Glutamatergic neuron (in vitro differentiated cells): Measurements from ENCODE around the gene PEPD. TPM values are rescaled to one million over a fixed set of nuclear protein-coding genes. Genes with fewer than 3 reads are reported as not detected.
A peak's percentile ranks its signal among the peaks of the same experiment; 100 is the strongest.
"Not testable (repeated sequence)": the region's sequence is repeated elsewhere in the genome, so short reads cannot be mapped to it uniquely, and the experiment has no call there.

Experiments
- DNase-seq: peaks from one replicate; pipeline ENCODE4 v3.0.0; 2022
- H3K27ac Mint-ChIP-seq: one replicate; pipeline ENCODE4 v1.8.0; 2020; ENCODE audit warnings: mild to moderate bottlenecking, mixed read lengths, inconsistent platforms; ENCODE audit not compliant: unreplicated experiment
- H3K27me3 Mint-ChIP-seq: one replicate; pipeline ENCODE4 v1.8.0; 2020; ENCODE audit warnings: mild to moderate bottlenecking, moderate library complexity, mixed read lengths, inconsistent platforms; ENCODE audit not compliant: unreplicated experiment
- H3K36me3 Mint-ChIP-seq: one replicate; pipeline ENCODE4 v1.8.0; 2020; ENCODE audit warnings: mild to moderate bottlenecking, mixed read lengths, inconsistent platforms; ENCODE audit not compliant: unreplicated experiment
- H3K4me1 Mint-ChIP-seq: one replicate; pipeline ENCODE4 v1.8.0; 2020; ENCODE audit warnings: mild to moderate bottlenecking, low read depth, mixed read lengths, inconsistent platforms; ENCODE audit not compliant: unreplicated experiment
- H3K4me3 Mint-ChIP-seq: one replicate; pipeline ENCODE4 v1.8.0; 2020; ENCODE audit warnings: mild to moderate bottlenecking, mixed read lengths, inconsistent platforms; ENCODE audit not compliant: unreplicated experiment
- H3K9me3 Mint-ChIP-seq: one replicate; pipeline ENCODE4 v1.8.0; 2020; ENCODE audit warnings: mild to moderate bottlenecking, moderate library complexity, mixed read lengths, inconsistent platforms; ENCODE audit not compliant: unreplicated experiment
- CTCF ChIP-seq: fragments of 200-600 bp; sonication (generic); IDR thresholded peaks from one replicate; pipeline ENCODE4 v1.5.0; 2021; ENCODE audit not compliant: partially characterized antibody, unreplicated experiment
- total RNA-seq: library from RNA; stranded (reverse); fragmentation: NEBNext Ultra II Directional; extraction: Animal tissue kit (Norgen Biotek cat#: 25700); gene quantifications from one replicate; pipeline ENCODE4 v1.2.1, GENCODE V29; 2021; ENCODE audit not compliant: unreplicated experiment

Gene PEPD
- total RNA-seq, 1 donor from 2014 or later, result 93.3 TPM

- Mint-ChIP-seq H3K27me3 (peaks cover 11% of the 10 kb centered on the region), H3K4me3 (no peak overlapping the region), H3K9me3 (peaks cover 14% of the 10 kb centered on the region), H3K27ac (no peak overlapping the region), H3K36me3 (peaks cover 5% of the 10 kb centered on the region), H3K4me1 (peaks cover 37% of the 10 kb centered on the region)
- DNase-seq, result no peak
- TF ChIP-seq CTCF, result no peak
These were observed 29.5 kb downstream of the PEPD start for GRCh38 chr19:33492090-33492489.

GRCh38 chr19:33490596-33490995 lies 31.0 kb downstream of the PEPD start:
- H3K4me3 Mint-ChIP-seq, H3K9me3 Mint-ChIP-seq, DNase-seq, H3K36me3 Mint-ChIP-seq, H3K27ac Mint-ChIP-seq, H3K27me3 Mint-ChIP-seq: not testable (repeated sequence)
- peaks cover 33% of the 10 kb centered on the region for H3K4me1 Mint-ChIP-seq

- peaks cover 5% of the 10 kb centered on the region for H3K36me3 Mint-ChIP-seq
- no peak for DNase-seq
These were observed 31.5 kb downstream of the PEPD start for GRCh38 chr19:33490041-33490451.

GRCh38 chr19:33488826-33489225 lies 32.8 kb downstream of the PEPD start:
- Mint-ChIP-seq H3K27ac (peak overlapping the region; percentile 55), H3K4me1 (peaks cover 27% of the 10 kb centered on the region)

More at GRCh38 chr19:33490041-33490451, 31.5 kb downstream of the PEPD start:
- no peak for TF ChIP-seq CTCF
- Mint-ChIP-seq H3K27me3 (peaks cover 6% of the 10 kb centered on the region), H3K9me3 (peaks cover 7% of the 10 kb centered on the region), H3K4me1 (peaks cover 33% of the 10 kb centered on the region), H3K27ac (no peak overlapping the region), H3K4me3 (no peak overlapping the region)

GRCh38 chr19:33487901-33488800 lies 33.4 kb downstream of the PEPD start:
- peaks cover 27% of the 10 kb centered on the region for H3K4me1 Mint-ChIP-seq
- H3K27ac Mint-ChIP-seq, result peak overlapping the region; percentile 59
- H3K4me3 Mint-ChIP-seq, result peak overlapping the region; percentile 63
- H3K36me3 Mint-ChIP-seq, result peaks cover 1% of the 10 kb centered on the region
- TF ChIP-seq CTCF, result no peak
- DNase-seq, result peak; percentile 83
- H3K27me3 Mint-ChIP-seq, result peaks cover 7% of the 10 kb centered on the region
- peaks cover 5% of the 10 kb centered on the region for H3K9me3 Mint-ChIP-seq

More at GRCh38 chr19:33488826-33489225, 32.8 kb downstream of the PEPD start:
- peaks cover 5% of the 10 kb centered on the region for H3K9me3 Mint-ChIP-seq
- peaks cover 6% of the 10 kb centered on the region for H3K27me3 Mint-ChIP-seq
- peak overlapping the region; percentile 63 for H3K4me3 Mint-ChIP-seq
- no peak for TF ChIP-seq CTCF
- no peak for DNase-seq
- no peaks in the 10 kb centered on the region for H3K36me3 Mint-ChIP-seq
